Measurements from ENCODE around the gene DEPDC5.

Gene DEPDC5

DNA sequence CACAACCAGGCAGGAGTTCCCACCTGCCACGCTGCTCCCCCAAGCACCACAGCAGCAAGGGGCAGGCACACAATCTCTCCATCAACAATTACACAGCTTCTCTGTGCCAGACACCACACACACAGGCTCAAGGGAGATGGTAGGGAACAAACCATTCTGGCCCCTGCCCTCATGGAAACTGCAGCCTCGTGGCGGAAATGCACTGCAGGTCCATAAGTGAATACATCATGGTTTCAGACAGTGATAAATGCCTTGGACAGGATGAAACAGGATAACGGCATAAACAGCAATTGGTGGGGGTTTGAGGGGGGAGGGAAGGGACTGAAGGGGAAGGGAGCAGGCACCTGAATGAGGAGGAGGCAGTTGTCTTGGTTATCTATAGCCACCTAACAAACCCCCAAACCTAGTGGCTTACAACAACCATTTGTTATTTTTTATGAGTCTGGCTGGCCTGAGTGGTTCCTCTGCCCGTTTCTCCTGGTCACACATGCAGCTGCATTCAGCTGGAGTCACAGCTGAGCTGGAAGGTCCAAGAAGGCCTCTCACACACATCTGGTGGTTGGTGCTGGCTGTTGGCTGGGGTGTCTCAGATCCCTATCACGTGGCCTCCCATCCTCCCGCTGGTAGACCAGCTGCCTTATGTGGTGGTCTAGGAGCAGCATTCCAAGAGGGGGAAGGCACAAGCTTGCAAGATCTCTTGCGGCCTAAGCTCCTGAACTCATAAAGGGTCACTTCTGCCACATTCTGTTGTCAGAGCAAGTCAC is 175.5 kb downstream of the DEPDC5 start:
- no peak for DNase-seq

DNA sequence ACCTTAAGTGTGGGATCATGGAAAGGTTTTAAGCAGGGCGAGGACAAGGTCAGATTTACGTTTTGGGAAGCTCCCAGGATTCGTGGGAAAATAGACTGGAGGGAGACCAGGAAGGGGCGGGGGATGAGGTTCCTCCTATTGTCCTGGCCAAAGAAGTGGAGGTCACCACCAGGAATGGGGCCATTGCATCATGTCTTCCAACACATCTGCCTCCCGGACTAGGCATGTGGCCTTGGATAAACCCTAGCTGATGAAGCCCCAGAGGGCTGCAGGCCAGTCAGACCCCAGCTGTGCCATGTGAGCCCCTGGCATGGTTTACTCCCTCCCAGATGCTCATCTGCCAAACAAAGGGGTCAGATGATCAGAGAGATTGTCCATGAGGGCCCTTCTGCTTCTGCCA is 179.0 kb downstream of the DEPDC5 start:
- no peak for DNase-seq

DNA sequence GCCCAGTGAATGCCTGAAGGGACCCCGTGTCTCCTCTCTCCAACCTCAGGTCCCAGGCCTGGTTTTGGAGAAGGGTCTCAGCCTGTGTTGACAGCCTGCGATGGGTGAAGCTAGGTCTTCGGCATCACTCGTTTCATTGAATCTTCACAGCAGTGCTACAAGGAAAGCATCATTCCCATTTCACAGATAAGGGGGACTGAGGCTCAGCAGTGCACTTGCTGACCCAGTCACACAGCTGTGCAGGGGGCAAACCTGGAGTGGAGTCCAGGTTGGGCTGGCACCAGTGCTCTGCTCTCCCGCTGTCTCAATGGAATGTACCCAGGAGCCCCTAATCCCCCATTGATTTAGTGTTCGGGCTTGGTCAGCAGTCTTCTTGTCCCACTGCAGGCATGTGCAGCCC is 179.6 kb downstream of the DEPDC5 start:
- no peak for DNase-seq

DNA sequence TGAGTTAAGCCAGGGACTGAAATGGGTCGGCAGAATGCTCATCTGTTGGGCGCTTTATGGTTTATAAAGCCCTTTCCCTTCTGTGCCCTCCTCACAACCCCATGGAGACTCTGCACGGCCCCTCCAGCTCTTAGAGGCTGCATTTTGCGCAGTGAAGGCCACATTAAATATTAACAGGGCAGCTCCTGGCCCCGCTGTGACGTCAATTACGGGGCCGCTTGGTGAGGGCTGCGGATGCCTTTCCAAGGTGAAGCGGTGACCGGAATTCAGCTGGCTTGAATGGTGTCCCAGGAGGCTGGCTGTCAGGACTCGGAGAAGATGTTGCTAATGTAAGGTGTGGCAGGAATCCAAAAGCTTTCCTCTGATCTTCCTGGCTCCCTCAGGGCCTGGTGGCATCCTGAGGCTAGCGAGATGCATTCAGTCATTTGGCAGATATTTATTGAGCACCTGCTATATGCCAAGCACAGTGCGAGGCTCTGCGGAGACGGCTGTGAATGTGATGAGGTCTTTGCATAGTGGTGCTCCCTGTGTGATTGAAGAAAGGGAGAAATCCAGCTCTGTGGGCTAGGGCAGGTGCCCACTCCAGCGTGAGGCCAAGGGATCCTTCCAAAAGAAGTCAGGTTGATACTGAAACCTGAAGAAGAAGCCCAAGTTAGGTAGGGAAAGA is 180.1 kb downstream of the DEPDC5 start:
- no peak for DNase-seq

DNA sequence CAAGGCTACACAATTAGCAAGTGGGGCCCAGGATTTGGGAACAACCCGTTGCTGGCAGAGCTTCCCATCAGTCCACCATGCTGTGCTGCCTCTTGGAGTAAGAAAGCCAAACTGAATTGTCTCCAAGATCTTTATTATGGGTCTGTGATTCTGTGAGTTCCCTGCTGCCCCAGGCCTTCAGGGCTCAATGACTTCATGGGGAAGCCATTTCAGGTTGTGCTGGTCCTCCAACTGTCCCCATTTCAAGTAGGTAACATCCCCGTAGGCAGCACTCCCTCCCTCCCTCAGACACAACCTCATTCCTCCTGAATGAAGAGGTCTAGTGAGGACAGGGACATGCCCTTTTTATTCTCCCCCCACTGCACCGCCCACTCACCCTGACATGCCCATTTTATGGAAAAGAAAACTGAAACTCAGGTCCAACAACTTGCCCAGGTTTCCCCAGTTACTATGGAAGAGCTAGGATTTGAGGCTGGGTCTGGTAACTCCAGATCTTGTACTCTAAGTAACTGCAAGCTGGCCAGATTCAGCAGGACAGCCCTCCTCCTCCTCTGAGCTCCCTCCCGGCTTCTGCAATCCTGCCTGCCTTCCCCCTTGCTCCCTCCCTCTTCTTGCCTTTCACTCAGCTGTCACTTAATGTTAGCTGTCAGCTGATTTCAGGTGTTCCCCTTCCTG is 182.3 kb downstream of the DEPDC5 start:
- DNase-seq: no peak

DNA sequence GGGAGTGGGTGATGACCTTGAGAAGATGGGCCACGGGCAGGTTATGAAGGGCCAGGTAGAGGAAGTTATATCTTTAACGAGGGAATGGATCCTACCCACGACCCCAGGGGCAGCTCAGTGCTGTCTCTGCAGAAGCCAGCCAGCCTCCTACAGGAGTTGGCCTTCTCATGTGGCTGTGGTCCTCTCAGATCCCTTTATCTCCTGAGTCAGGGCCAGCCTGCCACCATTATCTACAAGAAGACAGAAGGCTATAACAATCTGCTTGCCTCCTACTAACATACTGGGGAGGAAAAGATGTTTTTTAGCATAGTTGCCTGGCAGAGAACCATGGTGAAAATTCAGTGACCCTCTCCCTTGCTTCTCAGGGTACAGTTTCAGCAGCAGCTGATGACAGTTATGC is 183.5 kb downstream of the DEPDC5 start:
- DNase-seq: no peak

DNA sequence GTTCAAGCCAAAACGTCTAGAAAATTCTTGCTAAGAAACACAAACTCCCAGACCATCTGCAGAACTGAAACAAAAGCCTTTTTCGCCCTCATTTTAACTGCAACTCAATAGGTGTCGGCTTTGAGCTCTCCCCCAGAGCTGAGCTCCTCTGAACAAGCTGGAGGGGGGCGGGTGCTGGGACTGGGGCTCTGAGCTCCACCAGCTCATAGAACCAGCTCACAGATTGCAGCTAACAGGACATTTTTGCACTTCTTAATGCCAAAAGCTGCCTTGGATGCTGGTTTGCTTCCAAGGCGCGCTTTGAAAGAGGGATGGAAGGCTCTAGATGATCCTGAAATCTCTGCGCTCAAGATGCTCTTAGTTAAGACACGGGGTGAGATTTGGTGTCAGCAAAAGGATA is 184.5 kb downstream of the DEPDC5 start:
- DNase-seq: no peak

DNA sequence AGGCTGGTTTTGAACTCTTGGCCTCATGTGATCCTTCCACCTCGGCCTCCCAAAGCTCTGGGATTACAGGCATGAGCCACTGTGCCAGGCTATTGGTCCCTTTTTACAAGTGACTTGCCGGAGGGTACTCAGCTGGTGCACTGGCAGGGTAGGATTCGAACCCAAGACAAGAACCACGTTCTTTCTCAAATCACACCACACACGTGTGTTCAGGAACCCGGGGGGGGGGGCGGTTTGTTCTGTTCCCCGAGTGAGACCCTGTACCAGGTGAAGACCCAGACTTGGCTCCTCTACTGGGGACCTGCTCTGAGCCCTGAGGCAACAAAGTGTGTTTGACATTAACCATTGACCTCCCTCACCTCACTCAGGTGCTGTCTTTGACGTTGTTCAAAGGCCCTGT is 186.7 kb downstream of the DEPDC5 start:
- DNase-seq: no peak

DNA sequence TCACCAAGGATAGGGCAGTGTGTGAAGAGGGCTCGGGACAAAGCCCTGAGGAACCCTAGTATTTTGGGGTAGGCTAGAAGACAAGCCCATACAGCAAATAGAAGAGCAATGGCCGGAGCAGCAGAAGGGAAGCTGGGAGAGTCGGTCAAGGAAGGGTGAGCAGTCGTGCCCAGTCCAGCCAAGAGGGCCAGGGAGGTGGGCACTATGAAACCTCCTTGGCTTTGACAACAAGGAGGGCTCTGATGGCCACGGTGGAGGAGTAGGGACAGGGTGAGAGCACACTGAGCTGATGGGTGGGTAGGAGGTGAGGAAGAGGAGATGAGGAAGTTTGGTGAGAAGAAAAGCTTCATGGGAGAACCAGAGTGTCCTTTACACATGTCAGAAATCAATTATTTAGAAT is 188.3 kb downstream of the DEPDC5 start:
- no peak for DNase-seq

DNA sequence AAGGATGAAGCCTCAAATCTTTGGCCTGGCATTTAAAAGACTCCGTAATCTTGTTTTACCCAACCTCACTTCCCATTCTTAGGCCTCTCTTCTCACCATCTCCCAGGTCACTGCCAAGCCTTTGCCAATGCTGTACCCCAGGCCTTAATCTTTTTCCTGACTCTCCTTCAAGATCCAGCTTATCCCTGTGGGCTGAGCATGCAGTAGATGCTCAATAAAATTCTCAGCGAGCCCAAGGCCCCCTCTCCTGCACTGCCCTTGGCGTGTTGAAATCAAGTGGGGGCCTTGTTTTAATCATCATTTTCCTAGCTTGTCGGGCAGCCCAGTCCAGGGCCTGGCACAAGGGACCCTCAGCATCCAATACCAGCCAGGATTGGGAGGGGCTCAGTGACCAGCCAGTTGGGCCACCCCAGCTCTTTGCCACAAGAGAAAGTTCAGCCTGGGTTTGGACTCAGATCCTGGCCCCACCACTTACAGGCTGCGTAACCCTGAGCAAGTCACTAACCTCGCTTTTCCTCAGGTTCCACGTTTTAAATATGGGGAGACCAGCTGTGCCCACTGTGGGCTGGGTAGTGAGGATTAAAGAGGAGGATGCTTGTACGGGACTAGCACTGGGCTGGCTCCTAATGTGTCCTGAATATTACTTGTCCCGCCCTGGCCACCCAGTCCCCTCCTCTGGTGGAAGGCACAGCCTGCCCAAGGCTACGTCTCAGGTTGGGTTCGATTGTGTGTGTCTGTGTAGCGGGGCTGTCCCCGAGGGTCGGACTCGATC is 189.6 kb downstream of the DEPDC5 start:
- DNase-seq: no peak

DNA sequence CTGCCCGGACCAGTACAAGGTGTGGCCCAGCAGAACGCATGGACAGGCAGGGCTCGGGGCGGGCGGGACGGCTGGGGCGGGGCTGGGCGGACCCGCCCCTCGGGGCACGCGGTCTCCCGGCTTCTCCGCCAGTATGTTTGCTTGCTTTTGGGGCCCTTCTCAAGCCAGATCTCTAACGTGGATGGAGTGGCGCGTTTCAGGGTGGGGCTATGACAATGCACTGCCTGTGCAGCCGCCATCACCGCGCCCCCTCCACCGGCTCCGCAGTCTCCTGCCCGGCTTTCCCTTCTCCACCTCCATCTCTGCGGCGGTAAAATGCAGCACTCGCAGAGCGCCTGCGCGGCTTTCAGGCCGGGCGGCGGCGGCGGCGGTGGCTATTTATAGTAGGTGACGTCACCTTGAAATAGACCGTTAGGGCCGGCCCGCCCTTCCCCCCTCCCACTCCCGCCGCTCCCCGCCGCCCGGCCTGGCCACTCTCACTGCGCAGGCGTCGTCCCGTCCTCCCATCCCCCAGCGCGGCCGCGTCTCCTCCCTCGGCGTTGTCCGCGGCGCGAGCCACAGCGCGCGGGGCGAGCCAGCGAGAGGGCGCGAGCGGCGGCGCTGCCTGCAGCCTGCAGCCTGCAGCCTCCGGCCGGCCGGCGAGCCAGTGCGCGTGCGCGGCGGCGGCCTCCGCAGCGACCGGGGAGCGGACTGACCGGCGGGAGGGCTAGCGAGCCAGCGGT is 190.3 kb downstream of the DEPDC5 start, which contains the start of gene YWHAH:
Gene YWHAH, plus strand, starts transcription at position 558 of the 722 bp plus-strand sequence. CDS start 199 bp downstream, outside the sequence.
- DNase-seq: peak; percentile 94

DNA sequence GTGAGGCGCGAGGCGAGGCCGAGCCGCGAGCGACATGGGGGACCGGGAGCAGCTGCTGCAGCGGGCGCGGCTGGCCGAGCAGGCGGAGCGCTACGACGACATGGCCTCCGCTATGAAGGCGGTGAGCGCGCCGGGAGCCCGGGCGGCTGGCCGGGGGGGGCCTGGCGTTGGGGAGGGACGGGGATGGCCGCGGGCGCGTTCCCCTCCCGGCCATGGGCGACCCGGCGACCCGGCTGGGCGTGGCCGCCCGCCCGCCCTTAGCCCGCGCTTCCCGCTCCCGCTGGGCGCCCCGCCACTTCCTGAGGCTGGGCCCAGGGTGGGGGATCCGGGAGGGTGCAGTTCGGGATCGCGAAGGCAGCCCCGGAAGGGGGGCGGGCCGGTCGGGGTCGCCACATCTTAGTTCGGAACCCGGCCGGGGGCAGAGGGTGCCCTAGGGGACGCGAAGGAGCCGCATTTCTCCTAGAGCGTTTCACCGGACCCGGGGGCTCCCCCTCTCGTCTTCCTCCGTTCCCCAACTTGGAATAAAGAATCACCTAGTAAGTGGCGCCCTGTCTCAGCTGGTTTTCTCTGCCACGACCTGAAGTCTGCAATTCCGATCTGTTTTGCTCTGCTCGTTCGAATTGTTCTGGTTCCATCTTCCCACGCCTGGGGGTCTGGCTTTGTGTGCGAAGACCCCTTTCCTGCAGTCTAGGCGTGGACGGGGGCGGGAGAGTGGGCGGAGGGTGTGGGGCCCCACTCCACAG is 191.1 kb downstream of the DEPDC5 start:
- DNase-seq: no peak

DNA sequence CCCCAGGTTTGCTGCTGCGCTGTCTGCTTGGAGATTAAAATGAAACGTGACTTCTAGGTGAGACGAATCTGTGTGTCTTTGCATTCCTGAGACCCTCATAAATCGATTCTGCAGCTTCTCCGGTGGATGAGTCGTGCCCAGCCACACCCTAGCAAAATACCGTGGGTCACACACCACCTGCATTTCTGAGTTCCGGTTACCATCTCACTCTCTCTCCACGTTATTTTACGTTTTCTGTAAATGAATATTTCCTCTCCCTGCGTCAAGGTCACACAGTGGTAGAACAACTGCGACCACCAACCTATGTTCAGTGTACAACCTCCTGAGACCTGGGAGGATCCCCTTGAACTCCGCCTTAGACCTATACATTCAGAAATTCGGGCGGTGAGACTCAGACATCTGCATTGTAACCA is 191.6 kb downstream of the DEPDC5 start:
- no peak for DNase-seq

DNA sequence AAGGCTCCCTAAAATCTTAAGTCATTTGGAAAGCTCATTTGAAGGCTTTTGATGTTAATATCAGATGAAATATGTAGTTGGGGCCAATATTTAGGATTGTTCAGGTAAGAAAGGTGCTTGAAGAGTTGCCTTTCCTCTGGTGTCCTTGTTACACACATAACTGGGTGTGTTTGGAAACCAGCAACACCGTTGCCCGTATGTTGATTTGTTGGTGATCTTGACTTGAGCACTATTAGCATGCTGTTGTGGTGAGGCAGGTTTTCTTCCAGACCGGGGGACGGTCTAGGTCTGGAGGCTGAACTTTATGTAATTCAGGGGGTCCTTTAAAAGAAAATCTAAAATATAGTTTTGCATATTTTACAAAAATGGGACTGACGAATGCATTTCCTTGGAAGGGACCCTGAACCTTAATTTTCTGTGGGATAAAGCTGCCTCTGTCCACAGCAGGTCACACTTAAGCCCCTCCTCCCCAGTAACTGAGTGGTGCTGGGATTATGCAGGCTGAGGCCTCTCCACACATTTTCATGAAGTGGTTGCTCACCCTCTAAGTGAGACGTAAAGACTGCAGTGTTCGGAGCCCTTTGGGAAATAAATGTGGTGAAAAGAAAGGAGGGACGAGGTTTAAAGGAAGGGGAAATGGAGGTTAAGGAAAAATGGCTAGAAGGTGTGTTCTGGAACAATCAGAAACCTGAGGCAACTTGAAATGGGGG is 192.3 kb downstream of the DEPDC5 start:
- DNase-seq: no peak

DNA sequence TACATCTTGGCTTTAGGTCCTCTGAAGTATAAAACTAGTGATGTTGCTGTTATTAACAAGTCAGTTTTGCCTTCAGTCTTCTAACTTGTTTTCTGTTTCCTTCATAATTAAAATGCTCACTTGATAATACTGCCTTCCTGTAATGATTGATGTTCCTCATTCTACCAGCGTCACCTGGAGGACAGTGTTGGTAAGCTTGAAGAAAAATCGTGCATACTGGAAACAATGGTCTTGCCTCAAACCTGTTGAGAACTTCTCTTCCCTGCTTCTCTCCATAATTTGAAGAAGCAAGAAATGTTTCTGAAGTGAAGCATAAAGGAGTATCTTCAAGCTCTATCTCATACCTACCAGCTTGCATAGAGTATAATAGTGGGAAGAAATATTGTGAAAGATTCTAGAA is 193.5 kb downstream of the DEPDC5 start:
- DNase-seq: peak; percentile 13

DNA sequence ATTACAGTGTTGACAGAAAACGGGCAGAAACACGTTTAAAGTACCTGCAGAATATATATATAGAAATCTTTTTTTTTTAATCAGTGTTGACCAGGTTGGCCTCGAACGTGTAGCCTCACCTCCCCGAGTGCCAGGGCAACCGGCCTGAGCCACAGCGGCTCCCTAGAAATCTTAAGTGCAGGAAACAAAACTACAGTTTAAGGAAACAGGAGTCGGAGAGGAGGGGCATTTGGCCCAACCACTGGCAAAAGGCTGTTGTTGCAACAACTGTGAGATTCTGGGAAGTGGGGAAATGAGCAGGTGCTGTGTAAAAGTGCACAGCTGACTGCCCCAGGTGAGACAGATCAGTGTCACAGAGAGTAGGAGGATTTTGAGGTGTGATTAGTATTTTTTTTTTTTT is 194.2 kb downstream of the DEPDC5 start:
- no peak for DNase-seq

DNA sequence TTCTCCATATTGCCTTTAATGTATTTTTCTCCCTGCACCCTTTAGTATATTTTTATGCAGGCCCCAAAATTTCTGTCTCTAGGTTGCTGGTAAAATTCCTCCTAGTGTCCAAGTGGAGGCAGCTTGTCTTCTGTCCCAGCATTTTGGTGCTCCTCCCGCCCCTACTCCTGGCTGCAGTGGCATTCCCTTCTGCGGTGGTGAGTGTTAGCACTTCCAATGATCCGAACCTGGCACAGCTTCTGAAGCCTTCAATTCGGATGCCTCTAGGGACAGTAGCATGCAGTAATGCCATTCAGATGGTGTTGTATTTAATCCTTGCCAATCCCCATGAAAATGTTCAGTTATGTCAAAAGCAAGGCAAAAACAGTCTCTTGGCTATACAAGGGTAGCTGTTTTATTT is 196.4 kb downstream of the DEPDC5 start:
- DNase-seq: no peak

DNA sequence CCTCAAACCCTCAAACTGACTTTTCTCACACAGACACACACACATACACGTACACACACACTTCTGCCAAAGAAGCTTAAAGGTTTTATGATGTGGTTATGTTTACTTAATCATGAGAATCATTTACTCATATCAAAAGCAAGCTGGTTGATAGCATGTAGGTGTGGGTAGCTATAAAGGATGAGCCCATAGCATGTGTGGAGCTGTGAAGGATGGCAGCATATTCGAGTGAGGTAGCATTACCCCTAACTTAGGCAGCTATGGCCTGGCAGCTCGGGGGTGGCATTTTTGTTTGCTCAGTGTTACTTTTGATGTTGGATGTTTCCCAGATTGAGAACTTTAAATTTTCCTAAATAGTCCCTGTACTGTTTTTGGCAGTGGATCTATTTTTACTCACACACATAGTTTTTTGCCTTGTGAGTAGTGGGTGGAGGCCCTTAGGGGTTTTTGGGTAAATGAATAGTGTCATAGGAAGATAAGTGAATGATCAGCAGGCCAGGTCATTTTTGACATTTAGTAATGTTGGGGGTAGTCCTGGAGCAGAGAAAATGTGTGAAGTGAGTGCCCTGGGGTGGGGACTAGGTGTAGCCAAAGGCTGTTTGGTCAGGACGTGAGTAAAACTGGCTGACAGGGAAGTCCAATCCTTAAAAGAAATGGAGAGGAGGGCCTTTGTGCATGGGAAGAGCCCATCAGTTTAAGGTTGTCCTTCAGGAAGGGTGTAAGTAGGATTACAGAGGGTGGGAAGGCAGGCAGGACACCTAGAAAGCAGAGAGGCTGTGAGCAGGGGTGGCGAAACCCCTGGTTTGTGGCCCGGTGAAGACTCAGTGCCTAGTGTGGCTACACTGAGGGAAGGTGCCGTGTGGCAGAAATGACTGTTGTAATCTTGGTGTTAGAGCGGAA is 197.6 kb downstream of the DEPDC5 start:
- no peak for DNase-seq

DNA sequence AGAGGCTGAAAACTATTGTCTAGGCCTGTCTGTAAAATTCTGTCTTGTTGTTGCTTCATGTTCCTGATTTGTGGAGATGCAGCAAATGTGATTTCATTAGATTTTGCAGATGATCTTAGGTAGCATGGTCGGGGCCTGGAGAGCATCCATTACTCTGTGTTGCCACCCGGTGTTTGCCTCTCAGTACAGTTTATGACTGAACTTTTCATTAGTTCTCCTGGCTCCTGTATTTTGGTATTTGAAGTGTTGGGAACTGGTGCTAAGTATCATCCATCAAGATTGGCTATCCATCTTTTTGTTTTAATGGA is 198.2 kb downstream of the DEPDC5 start:
- DNase-seq: no peak

DNA sequence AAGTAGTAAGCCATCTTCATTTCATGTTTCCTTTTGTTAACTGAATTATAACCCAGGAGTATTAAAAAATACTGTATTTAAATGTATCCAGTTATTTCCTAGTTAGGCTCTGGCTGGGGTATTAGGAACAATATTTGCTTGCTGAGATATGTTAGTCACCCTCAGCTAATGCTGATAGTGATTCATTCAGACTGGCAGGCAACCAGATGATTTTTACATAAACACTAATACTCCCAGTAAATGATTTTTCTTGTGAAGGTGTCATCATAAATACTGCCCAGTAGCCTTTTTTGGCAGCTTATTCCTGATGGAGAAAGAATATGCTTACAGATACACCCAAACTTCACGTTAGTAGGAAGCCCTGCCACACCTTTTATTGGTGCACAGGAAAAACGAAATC is 198.7 kb downstream of the DEPDC5 start:
- no peak for DNase-seq

All from NCI-H1436 (cell line).